ENCODE data around the gene ZSCAN21. TPM values are rescaled to one million over a fixed set of nuclear protein-coding genes. Genes with fewer than 3 reads are reported as not detected.

Gene ZSCAN21
- total and polyA plus RNA-seq, 2 donors from 2014 or later = 10.8 to 12.4 TPM

- TF ChIP-seq CTCF (IDR thresholded peaks at IDR 0.05; ENCODE audit: borderline replicate concordance, extremely low read depth, insufficient read depth) = no peak
- peak within 1 kb of the TSS; percentile 87 to 95 (median 93) for H3K4me3 ChIP-seq (ENCODE audit: low read length in 3 of 3)
- no peak for FAIRE-seq
- peak; percentile 91 to 98 (median 95) for DNase-seq
- H3K36me3 ChIP-seq (ENCODE audit: control insufficient read depth in 2 of 3, insufficient read depth in 3 of 3, low read length in 3 of 3) = no peaks in the 10 kb centered on the region
- intact Hi-C loops (cut with DNase I) = no loop called here
- H3K9me3 ChIP-seq (ENCODE audit: control insufficient read depth in 2 of 3, insufficient read depth in 1 of 3, low read length in 3 of 3) = no peaks in the 10 kb centered on the region
- no peaks in the 10 kb centered on the region for H3K27me3 ChIP-seq (ENCODE audit: control insufficient read depth, insufficient read depth, low read length)
- H3K9ac ChIP-seq (ENCODE audit: low read length in 3 of 3) = peak within 1 kb of the TSS; percentile 88 to 99 (median 91)
- peaks cover 0 to 6% (median 6%) of the 10 kb centered on the region in 3 donors for H3K4me1 ChIP-seq (ENCODE audit: control insufficient read depth in 2 of 3, insufficient read depth in 2 of 3, low read depth in 1 of 3, low read length in 3 of 3)
- H3K27ac ChIP-seq (ENCODE audit: low read depth in 2 of 2, low read length in 2 of 2) = peak within 1 kb of the TSS; percentile 74 to 75
Measured at GRCh38 chr7:100015232-100016214, 34.1 kb upstream of the ZSCAN21 start, which contains the start of gene ZKSCAN1. Gene ZKSCAN1 (plus strand): TSS chr7:100015596. CDS start chr7:100023507, 7,911 bp downstream.

- DNase-seq = peak in 2 of 5 donors; percentile 40 to 75
- FAIRE-seq = no peak
- peak overlapping the region; percentile 87 to 95 (median 93) for H3K4me3 ChIP-seq (ENCODE audit: low read length in 3 of 3)
- H3K27me3 ChIP-seq (ENCODE audit: control insufficient read depth, insufficient read depth, low read length) = no peaks in the 10 kb centered on the region
- peaks cover 0 to 6% (median 6%) of the 10 kb centered on the region in 3 donors for H3K4me1 ChIP-seq (ENCODE audit: control insufficient read depth in 2 of 3, insufficient read depth in 2 of 3, low read depth in 1 of 3, low read length in 3 of 3)
- peak overlapping the region; percentile 88 to 99 (median 91) for H3K9ac ChIP-seq (ENCODE audit: low read length in 3 of 3)
- H3K27ac ChIP-seq (ENCODE audit: low read depth in 2 of 2, low read length in 2 of 2) = peak overlapping the region; percentile 53 to 74
- intact Hi-C loops (cut with DNase I) = no loop called here
- no peaks in the 10 kb centered on the region for H3K9me3 ChIP-seq (ENCODE audit: control insufficient read depth in 2 of 3, insufficient read depth in 1 of 3, low read length in 3 of 3)
- TF ChIP-seq CTCF (IDR thresholded peaks at IDR 0.05; ENCODE audit: borderline replicate concordance, extremely low read depth, insufficient read depth) = no peak
- H3K36me3 ChIP-seq (ENCODE audit: control insufficient read depth in 2 of 3, insufficient read depth in 3 of 3, low read length in 3 of 3) = no peaks in the 10 kb centered on the region
Measured at GRCh38 chr7:100016215-100016901, 33.2 kb upstream of the ZSCAN21 start.

- Histone ChIP-seq H3K9me3 (ENCODE audit: control insufficient read depth in 2 of 3, insufficient read depth in 1 of 3, low read length in 3 of 3) (no peaks in the 10 kb centered on the region), H3K27me3 (ENCODE audit: control insufficient read depth, insufficient read depth, low read length) (no peaks in the 10 kb centered on the region), H3K4me1 (ENCODE audit: control insufficient read depth in 2 of 3, insufficient read depth in 2 of 3, low read depth in 1 of 3, low read length in 3 of 3) (peaks cover 0 to 6% (median 6%) of the 10 kb centered on the region in 3 donors), H3K36me3 (ENCODE audit: control insufficient read depth in 2 of 3, insufficient read depth in 3 of 3, low read length in 3 of 3) (no peaks in the 10 kb centered on the region), H3K9ac (ENCODE audit: low read length in 3 of 3) (no peak overlapping the region), H3K4me3 (ENCODE audit: low read length in 3 of 3) (peak overlapping the region in 1 of 3 donors; percentile 95), H3K27ac (ENCODE audit: low read depth in 2 of 2, low read length in 2 of 2) (no peak overlapping the region)
- intact Hi-C loops (cut with DNase I) = no loop called here
- TF ChIP-seq CTCF (IDR thresholded peaks at IDR 0.05; ENCODE audit: borderline replicate concordance, extremely low read depth, insufficient read depth) = no peak
- DNase-seq (no peak), FAIRE-seq (no peak)
Measured at GRCh38 chr7:100017300-100017699, 32.3 kb upstream of the ZSCAN21 start.

Measured in kidney (tissue), 14 donors.